Occipital lobe (tissue), 2 donors: ENCODE data around the gene PSME2. TPM values are rescaled to one million over a fixed set of nuclear protein-coding genes. Genes with fewer than 3 reads are reported as not detected.
A peak's percentile ranks its signal among the peaks of the same experiment; 100 is the strongest.
"Not testable (repeated sequence)": the region's sequence is repeated elsewhere in the genome, so short reads cannot be mapped to it uniquely, and the experiment has no call there.

ENCODE experiments used
- DNase-seq: peaks from one replicate; lab custom pipeline; 2025; lab: John Stamatoyannopoulos, UW
- total RNA-seq: library from RNA; depleted of rRNA; stranded (reverse); fragments of >200 nt; gene quantifications from one replicate; pipeline ENCODE4 v1.2.3, GENCODE V29; 2014

The PSME2 gene
- total RNA-seq, 1 donor from 2014 or later = 26.0 TPM

DNA sequence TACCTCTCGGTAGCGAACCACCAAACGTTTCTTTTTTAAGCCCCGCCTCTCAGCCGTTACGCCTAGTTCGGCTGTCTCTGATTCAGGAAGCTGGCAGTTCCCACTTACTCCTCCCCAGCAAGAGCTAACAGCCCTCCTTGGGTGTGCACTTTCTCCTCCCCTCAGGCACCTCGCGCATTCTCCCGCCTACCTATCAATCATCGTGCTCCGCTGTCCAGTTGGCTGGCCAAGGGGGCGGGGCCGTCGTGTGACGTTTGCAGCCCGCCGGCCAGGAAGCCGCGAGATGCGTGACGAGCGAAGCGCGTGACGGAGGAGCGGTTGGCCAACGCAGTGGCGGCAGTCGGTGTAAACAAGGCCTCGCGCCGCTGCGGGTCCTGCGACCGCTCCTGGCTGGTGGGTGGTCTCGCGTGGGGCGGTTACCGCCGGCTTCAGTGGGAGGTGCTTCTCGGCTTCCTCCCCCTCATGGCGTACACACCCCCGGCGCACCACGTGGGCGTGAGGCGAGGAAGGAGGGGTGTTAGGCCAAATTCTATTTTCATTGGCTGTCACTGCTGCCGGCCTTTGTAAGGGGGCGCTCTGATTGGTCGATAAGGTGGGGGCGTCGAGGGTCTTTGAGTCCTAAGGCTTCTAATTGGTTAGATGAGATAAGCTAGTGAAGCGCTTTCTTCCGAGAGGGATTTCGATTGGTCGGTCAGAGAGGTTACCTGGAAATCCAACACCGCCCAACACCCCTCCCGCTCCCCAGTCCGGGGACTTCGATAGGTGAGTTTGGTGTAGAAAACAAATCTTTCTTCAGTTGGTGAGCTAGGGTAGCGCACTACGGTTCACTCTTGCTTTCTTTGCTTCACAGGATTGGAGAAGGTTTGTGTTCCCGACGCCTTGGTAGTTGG is 31.6 kb downstream of the PSME2 start, which contains the start of the genes DCAF11 and NRL:
Gene DCAF11, plus strand, starts transcription at position 246 of the 890 bp plus-strand sequence. CDS start 818 bp downstream, outside the sequence.
Gene NRL, minus strand, starts transcription at position 418 of the 890 bp plus-strand sequence. CDS start 32,101 bp downstream, outside the sequence.
- peak; percentile 98 for DNase-seq

DNA sequence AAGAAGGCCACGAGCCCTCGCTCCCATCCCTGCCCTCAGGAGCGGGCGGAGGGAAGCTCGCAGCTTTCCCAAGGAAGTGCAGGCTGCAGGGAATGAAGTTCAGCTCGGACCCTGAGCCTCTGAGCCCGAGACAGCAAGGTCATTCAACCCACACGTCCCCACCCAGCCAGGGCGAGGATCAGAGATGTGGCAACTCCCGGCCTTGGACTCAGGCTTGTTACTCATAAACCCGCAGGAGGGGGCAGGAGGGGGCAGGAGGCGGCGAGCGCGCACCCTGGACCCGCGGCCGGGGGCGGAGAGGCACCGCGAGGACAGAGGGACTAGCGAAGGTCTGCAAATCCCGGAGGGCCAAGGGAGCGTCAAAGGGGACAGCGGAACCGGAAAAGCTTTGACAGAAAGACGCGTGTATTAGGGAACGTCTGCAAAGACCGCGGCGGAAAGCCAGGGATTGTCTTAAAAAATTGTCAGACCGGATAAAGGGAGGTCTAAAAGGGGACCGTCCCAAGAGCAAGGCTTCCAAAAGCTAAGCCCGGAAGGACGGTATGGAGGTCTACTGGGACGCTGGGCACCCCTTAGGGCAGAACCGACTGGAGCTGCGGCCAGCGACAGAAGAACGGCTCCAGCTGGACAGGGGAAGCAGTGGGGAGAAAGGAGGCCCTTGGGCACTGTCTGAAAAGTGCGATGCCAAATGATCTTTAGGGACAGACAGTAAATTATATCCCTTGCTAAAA is 32.4 kb downstream of the PSME2 start:
- DNase-seq = peak; percentile 85

DNA sequence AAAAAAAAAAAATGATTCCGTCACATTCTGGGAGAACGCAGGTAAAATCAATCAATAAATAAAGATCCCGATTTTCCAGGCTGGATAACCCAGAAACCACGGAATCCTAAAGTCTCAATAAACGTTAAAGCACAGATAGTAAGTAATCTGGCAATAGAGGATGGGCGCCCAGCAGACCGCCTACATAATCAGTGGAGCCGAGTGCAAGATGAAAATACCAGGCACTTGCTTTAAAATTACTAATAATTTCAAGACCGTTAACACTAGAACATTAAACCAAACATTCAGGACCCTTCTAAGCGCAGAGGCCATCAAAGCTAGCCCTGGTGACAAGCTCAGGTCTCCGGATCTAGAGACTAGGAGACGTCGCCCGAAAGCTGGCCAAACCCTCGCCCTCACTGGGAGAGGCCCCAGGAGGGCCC is 33.0 kb downstream of the PSME2 start:
- DNase-seq = no peak

DNA sequence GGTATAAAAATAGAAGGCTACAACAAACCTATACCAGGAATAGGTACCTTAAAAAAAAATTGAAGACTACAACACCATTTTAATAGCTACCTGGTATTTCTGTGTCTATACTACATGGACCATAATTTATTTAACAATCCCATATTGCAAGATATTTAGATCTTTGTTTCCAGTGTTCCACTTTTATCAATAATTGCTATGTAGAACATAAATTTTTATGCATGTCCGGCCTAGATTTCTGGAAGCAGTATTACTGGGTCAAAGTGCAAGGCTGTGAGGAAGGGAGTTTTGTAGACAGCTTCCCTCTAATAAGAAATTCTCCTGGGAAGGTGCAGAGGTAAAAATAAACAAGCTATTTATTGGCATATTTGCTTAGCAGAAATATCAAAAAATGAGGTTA is 35.9 kb downstream of the PSME2 start:
- DNase-seq = no peak

DNA sequence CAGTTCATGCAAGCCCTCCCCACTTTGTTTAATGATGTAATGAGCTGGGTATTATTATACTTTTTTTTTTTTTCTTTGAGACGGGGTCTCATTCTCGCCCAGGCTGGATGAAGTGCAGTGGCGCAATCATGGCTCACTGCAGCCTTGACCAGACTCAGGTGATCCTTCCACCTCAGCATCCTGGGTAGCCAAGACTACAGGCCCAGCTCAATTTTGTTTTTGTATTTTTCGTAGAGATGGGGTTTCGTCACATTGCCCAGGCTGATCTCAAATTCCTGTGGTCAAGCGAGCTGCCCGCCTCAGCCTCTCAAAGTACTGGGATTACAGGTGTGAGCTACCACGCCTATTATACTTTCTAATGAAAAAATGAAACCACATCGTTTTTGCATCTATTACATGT is 36.4 kb downstream of the PSME2 start:
- DNase-seq = no peak

DNA sequence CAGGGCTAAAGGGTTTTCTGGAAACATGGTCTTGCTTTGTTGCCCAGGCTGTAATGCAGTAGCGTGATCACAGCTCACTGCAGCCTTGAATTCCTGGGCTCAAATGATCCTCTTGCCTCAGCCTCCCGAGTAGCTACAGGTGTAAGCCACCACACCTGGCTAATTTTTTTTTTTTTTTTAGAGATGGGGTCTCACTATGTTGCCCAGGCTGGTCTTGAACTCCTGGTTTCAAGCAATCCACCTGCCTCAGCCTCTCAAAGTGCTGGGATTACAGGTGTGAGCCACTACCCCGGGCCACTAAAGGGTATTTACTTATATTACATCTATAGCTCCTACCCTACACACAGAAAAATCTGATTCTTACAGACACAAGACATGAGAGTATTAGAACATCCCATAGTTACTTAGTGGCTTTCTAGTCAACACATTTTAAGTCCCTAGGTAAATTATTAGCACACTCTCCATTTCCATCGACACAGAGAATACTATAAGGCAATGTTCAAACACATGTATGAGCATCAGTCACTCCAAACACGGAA is 38.0 kb downstream of the PSME2 start:
- DNase-seq = no peak

DNA sequence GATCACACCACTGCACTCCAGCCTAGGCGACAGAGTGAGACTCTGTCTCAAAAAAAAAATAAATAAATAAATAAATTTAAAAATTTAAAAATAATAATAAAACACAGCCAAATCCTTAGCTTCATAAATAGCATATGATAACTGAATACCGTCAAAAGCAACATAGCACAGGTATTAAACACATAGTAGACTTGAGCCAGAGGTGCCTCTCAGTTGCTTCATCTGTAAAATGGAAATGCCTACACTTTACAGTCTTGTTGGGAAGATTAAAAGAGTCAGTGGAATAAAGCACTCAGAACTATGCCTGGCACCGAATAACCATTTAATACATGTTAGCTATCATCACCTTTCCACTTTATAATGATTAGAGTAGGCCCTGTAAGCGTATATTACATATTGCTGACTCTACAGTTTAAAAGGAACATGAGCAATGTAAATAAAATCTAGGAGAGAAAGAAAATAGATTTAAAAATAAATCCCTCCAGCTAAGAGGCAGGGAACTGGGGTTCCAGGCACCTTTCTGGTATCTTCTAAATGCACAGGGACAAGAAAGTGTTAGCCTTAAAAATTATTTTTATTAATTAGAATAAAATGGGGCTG is 39.6 kb downstream of the PSME2 start:
- DNase-seq = no peak

DNA sequence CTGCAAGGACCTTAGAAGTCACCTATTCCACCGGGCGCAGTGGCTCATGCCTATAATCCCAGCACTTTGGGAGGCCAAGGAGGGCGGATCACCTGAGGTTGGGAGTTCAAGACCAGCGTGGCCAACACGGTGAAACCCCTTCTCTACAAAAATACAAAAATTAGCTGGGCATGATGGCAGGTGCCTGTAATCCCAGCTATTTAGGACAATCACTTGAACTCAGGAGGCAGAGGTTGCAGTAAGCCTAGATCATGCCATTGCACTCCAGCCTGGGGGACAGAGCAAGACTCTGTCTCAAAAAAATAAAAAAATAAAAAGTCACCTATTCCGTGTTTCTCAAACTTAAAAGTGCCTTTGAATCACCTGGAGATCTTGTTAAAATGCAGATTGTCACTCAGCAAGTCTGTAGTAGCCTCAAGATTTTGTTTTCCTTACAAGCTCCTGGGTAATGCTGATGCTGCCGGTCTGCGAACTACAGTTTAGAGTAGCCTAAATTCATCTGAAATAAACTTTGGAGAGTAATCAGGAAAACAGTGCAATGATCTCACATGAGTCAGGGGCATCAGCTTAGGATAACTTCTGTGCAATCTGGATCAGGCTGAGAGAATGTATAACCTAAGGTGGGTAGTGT is 40.7 kb downstream of the PSME2 start:
- not testable (repeated sequence) for DNase-seq

DNA sequence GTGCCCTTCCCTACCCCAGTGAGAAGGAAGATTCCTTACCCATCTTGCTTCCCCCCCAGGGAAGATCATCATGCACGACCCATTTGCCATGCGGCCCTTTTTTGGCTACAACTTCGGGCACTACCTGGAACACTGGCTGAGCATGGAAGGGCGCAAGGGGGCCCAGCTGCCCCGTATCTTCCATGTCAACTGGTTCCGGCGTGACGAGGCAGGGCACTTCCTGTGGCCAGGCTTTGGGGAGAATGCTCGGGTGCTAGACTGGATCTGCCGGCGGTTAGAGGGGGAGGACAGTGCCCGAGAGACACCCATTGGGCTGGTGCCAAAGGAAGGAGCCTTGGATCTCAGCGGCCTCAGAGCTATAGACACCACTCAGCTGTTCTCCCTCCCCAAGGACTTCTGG is 43.0 kb downstream of the PSME2 start:
- no peak for DNase-seq

DNA sequence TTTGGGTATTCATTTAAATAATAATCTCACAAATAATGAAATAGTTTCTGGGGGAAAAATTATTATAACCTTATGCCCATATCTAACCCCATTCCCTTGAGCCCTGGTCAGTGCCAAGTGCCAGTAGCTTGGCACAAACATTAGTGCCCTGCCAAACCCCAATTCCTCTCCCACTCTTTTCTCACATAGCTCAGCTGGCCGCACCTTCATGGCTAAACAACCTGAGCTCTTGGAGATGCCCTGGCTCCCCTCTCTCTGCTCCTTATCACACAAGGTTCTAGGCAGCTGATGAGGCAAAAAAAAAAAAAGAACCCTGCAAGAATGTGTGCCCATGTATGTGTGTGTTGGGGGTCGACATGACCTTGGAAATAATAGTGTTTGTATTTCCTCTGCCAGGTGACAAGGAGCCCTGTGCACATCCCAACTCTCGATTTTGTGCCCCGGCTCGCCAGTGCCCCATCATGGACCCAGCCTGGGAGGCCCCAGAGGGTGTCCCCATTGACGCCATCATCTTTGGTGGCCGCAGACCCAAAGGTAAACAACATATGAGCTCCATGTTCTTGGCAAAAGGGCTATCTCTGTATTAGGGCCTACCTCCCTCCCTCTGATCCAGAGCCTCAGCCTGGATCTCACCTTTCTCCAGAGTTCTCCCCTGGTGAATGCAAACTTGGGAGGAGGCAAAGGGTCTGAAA is 43.9 kb downstream of the PSME2 start:
- DNase-seq = no peak

DNA sequence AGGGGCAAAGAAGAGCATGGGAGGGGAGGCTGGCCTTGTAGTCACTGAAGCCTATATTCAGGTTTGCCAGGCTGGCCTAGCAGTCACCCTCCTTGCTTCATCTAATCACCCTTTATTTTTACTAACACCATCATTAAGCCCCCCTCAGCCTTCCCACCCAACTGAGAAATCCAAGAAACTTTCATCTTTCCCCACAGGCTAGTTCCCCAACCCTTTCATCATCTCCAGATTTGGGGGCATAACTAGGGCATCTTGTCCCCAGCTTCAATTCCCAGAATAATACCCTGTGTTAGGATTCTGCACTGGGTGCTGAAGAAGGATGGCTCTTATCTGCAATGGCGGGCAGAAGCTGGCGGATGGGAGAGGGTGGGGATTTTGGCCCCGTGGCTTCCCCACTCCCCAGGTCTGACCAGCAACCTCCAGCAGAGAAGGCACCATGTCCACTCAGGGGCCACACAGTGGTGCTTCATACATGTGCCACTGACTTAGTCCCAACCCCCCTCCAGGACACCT is 45.4 kb downstream of the PSME2 start:
- no peak for DNase-seq

DNA sequence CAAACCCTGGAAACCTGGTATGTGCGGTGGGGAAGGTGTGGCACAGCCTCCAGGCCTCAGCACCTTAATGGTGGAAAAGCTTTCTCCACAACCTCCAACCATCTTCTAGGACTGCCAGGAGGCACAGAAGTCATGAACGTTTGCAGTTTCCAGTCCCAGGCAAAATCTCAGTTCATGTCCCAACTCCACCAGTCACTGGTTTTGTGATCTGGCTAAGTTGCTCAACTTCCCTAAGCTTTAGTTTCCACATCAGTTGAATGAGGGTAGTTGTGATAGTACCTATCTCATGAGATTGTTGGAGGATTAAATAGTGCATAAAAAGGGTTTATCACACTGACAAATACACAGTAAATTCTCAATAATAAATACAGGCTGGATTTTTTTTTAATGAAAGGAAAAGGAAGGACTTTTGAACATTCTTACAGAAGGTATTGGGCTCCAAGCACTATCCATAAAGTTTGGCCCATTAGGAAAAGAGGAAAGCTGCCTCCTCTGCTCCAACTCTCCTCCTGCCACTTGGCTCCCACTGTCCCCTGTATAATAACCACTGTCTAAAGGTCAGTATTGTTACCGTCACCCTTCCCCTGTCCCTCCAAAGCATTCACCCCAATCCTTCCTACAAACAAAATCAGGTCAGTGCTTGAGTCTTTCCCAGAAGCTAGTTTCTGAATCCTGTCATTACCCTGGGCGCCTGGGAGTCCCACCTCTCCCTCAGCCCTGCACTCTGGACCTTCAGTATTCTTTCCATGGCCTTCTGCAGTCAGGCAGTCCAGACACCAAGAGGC is 46.0 kb downstream of the PSME2 start:
- DNase-seq = no peak

DNA sequence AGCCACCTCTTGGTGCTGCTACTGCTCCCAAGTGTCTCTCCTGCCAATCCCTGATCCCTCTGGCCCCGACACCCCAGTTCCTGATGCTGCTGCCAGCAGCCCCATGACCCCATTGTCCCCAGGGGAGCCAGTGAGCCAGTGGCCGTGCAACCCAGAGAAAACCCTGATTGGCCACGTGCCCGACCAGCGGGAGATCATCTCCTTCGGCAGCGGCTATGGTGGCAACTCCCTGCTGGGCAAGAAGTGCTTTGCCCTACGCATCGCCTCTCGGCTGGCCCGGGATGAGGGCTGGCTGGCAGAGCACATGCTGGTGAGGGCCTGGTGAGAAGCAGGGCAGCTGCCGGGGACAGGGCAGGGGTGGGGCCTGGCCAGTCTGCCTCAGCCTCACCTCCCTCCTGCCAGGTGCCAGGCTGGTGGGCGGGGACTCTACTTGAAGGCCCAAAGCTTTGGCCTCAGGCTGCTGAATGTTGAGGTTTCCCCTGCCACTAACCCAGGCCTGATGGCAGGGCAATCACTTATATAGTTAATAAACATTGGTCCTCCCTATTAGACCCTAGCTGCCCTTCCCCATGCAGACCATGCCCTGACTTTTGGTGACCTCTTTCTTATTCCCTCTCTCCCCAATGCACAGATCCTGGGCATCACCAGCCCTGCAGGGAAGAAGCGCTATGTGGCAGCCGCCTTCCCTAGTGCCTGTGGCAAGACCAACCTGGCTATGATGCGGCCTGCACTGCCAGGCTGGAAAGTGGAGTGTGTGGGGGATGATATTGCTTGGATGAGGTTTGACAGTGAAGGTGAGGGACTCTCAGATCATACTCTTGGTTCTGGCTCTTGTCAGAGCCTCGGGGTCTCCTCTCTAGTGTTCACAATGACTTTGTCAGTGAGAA is 47.2 kb downstream of the PSME2 start:
- no peak for DNase-seq

DNA sequence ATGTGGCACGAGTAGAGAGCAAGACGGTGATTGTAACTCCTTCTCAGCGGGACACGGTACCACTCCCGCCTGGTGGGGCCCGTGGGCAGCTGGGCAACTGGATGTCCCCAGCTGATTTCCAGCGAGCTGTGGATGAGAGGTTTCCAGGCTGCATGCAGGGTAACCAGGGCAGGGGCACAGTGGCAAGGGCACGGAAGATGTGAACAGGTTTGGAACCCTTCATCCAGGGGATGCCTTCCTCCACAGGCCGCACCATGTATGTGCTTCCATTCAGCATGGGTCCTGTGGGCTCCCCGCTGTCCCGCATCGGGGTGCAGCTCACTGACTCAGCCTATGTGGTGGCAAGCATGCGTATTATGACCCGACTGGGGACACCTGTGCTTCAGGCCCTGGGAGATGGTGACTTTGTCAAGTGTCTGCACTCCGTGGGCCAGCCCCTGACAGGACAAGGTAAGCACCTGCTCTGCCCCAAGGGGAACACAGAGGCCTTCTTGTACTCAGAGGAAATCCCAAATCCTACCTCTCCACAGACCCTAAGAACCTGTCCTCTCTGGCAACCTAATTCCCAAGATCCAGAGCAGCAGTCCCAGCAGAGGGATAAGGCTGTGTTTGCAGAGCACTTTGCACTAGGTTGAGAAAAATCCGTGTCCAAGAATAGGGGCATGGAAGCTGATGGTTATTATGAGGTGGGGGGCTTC is 48.0 kb downstream of the PSME2 start:
- no peak for DNase-seq

DNA sequence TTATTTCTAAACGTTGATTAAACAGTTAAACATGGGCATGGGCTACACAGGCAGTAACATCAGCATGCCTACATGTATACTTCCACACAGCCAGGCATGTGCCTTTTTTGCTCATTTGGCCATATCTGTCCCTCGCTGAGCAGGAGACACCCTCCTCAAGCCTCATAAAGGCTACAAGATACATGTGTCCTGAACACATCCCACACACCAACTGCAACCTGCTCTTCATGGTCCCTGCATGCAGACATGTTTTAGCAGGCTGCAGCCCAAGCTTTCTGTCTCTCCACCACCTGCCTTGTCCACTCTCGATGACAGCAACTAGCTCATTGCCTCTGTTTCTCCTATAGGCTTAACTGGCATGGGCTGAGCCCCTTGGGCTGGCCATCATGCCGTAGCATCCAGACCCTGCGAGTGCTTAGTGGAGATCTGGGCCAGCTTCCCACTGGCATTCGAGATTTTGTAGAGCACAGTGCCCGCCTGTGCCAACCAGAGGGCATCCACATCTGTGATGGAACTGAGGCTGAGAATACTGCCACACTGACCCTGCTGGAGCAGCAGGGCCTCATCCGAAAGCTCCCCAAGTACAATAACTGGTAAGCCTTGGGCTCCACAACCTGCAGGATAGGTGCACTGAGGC is 49.7 kb downstream of the PSME2 start:
- no peak for DNase-seq

DNA sequence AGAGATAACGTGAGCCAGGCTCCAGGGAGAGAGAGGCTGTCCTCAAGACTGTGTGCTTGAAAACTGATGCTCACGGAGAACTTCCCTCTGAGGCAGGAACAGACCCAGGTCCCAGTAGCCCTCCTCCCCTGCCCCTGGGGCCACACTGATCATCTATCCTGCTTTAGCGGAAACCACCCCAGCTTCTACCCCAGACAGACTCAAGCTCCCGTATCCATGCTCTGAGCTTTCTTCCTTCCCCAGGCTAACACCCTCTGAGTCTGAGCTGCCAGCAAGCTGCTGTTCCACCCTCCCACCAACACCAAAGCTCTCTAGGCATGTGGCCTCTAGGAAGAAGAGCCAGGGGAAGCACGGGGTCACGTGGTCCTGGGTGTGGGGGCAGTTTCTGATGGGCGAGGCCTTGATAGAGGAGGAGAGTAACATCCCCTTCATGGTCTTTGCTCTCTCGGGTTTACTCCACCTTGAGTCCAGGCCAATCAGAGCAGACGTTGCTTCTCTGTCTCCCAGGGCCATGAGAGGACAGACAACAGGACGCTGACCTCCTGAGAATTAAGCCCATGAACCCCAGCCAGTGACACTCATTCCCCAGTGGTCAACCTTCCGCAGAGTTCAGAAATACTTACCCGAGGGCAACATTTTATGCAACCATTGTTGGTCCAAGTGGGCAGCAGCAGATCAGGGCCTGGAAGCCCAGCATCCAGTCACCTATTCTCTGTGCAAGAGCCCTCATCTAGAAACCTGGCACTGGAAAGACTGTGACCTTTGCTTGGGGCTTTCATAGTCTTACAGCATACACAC is 50.9 kb downstream of the PSME2 start:
- no peak for DNase-seq

DNA sequence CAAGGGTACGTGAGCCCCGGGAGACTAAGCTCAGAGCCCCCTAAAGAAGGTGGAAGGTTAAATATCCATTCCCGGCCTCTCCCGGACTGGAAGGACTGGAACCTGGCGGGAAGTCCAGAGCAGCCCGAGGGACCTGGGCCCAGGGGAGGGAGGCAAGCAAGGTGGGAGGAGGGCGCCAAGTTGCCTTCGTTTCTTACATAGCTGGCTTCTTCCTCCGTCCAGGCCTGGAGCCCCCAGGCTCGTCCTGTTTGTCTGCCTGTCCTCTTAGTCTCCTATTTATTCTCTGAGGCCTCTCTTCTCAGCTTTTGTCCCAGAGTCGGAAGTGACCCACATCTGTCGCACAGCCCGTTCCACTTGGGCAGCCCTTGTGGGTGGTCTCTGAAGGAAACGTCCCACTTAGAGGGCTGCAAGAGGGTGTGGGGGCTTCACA is 51.6 kb downstream of the PSME2 start:
- no peak for DNase-seq
